AG09309 (cell line): ENCODE data around the gene ATP2A3.

Experiments used
- DNase-seq: peaks from one replicate; pipeline ENCODE4 v3.0.0-alpha.2; 2010; ENCODE audit warnings: low read depth
- H3K4me3 ChIP-seq: 2 replicates; pipeline ENCODE4 v1.5.1; 2011; ENCODE audit warnings: mild to moderate bottlenecking, low read depth, low read length, moderate library complexity; ENCODE audit not compliant: control insufficient read depth
- TF ChIP-seq, protein P1 (sequence below): IDR thresholded peaks from 2 replicates; pipeline ENCODE4 v1.5.1; 2011; ENCODE audit warnings: mild to moderate bottlenecking, low read depth, low read length, inconsistent platforms; ENCODE audit not compliant: insufficient read depth, control insufficient read depth; ENCODE audit errors: missing control alignments

The ATP2A3 gene

DNA sequence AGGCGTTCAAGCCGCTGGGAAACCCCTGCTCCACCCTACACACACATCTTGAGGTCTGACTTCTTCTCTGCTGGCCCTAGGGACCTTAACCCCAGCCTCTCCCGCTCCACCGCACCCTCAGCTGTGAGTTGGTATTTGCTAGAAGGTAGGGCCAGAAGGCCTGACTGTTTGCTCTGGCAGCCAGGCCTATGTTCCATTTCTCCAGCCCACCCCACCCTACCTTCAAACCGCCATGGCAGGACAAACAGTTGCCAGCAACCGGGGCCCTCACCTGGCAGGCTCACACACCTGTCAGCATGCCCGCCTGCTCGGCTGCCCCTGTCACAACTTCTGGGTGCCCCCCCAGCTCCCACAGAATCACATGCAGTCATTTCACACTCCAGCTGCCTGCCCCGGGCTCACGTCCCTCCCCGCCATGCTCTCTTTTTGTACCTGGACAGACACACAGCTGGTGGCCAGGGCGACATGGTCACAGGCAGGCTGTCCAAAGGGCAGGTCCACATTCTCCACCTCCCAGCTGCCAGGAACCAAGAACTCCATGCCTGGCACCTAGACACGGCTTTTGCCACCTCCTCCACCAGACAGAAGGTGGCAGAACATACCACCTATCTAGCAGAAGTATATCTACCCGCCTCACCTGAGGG is 2.6 kb upstream of the ATP2A3 start:
- no peak for DNase-seq
- H3K4me3 ChIP-seq: no peak overlapping the region
- TF ChIP-seq, protein P1, sequence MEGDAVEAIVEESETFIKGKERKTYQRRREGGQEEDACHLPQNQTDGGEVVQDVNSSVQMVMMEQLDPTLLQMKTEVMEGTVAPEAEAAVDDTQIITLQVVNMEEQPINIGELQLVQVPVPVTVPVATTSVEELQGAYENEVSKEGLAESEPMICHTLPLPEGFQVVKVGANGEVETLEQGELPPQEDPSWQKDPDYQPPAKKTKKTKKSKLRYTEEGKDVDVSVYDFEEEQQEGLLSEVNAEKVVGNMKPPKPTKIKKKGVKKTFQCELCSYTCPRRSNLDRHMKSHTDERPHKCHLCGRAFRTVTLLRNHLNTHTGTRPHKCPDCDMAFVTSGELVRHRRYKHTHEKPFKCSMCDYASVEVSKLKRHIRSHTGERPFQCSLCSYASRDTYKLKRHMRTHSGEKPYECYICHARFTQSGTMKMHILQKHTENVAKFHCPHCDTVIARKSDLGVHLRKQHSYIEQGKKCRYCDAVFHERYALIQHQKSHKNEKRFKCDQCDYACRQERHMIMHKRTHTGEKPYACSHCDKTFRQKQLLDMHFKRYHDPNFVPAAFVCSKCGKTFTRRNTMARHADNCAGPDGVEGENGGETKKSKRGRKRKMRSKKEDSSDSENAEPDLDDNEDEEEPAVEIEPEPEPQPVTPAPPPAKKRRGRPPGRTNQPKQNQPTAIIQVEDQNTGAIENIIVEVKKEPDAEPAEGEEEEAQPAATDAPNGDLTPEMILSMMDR: no peak

DNA sequence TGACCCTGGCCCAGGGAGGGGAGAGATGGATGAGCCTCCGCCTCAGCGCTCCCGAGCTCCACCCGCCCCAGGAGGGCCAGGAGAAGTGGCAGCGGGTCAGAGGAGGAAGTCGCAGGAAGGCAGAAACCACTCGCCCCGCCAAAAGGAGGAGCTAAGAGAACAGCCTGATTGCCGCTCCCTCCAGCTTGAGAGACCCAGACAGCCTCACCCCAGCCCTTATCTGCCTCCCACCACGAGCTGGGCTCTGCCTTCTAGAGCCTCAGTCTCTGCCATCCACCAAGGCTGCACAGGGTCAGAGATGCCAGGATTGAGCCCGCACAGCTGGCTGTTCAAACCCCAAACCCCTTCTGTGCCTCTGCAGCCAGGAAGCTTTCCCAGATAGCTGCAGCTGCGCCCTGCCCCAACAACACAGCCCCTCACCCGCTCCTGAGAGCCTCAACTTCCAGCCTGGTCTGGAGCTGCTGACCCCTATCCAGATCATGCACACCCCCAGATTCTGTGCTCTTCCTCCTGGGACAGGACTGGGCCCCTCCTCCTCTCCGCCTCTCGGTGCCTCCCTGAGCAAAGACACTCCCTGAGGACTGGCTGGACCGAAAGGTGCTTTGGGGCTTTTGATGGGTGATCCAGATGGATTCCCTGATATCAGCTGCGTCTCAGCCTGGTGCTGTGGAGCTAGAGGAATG is 1.0 kb upstream of the ATP2A3 start:
- DNase-seq: no peak
- peak overlapping the region; percentile 28 for H3K4me3 ChIP-seq

DNA sequence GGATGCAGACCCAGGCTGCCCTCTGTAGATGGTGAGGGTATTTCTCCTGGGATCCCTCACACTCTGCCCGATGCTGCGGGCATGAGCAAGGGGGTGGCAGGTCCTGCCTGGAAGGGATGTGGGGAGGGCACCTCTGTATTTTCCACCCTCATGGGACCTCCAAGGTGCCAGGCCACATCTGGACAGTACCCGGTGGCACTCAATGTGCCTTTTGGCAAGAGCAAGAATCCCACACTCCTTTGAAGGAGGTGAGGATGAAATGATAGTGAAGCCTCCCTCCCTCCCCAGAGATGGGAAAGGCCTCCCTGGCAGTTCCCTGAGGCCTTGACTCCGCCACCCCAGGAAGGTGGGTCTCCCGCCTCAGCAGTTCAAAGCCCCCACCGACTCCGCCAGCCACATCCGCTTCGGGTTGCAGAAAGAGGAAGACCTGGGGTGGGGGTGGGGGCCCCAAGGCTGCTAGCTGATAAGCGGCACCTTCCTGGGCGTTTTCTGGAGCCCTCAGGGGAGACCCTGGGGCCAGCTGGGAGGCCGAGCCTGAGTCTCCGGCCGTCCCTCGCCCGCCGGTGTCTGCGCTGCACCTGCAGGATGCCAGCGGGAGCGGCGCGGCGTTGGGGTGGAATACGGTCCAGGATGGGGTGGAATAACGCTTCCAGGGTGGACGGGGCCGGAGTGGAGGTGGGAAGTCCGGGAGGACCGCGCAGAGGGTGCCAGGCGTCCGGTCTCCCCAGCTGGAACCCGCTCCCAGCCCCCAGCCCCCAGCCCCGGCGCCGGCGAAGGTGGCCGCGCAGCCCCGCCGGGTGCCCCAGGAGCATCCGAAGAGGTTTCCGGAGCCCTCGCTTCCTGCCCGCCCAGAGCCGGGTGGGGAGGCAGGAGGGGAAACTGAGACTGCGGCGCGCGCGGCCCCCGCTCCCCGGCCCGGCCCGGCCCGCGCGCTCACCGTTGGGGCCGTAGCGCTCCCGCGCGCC is 718 bp downstream of the ATP2A3 start:
- TF ChIP-seq, protein P1: no peak
- no peak for DNase-seq
- no peak overlapping the region for H3K4me3 ChIP-seq

More for the DNA sequence above, 1.0 kb upstream of the ATP2A3 start:
- TF ChIP-seq, protein P1: no peak

DNA sequence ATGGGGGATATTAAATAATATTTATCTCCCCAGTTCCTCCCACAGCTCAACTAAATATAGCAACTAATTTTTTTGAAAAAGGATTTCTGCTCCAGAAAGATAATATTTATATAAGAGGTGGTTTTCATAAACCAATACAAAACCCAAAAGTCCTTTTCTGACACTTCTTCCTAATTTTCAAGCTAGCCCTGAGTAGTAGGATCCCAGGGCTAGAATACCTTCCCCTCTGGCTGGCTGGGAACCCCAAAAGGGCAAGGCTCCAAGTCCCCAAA is 1.3 kb downstream of the ATP2A3 start:
- H3K4me3 ChIP-seq: no peak overlapping the region
- no peak for DNase-seq
- TF ChIP-seq, protein P1: no peak

DNA sequence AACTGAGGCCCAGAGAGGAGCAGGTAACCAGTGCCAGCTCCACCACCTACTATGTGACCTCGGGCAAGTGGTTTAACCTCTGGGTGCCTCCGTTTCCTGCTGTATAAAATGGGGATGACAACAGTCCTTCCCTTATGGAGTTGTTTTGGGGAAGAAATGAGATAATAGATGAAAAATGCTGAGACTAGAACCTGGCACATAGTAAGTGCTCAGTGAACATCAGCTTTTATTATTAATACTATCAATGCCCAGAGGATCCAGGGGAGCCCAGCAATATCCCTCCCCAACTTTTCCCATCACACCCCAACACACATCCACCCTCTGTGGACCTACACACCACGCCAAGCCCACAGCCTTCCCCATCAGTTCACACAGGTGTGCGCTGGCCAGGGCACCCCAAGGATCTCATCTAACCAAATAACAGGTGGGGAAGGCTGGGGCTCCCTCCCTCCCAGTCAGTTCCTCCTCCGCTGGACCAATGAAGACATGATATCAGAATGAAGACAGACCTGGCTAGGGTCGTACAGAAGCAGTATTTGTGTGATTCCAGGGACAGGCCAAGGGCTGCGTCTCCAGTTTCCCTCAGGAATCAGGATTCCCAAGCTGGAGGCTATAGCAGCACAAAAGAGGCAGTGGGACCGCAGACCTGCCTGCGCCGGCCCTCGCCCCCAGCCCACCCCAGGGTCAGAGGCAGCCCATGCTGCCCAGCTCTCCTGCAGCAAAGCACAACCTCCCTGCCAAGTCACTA is 1.8 kb downstream of the ATP2A3 start:
- DNase-seq: no peak
- H3K4me3 ChIP-seq: no peak overlapping the region
- TF ChIP-seq, protein P1: no peak

DNA sequence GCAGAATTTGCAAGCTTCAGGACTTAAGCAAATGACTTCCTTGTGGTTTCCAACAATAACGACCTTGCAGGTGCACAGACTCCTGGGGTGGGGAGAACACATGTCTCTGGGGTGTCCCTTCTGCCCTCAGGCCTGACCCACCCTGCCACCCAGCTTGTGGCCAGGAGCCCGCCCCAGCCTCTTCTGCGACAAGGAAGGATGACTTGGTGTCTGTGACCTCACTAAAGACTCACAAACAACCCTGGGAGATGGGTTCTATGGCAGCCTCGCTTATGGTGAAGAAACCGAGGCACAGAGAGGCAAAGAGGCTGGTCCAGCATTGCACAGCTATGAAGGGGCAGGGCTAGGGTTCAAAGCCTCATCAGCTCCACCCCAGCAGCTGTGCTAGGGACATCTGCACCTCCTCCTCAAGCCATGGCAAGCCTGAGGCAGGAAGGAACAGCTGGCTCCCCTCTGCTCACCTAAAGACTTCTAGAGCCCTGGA is 2.6 kb downstream of the ATP2A3 start:
- DNase-seq: no peak
- TF ChIP-seq, protein P1: no peak
- no peak overlapping the region for H3K4me3 ChIP-seq
